HG02623 (cell line): ENCODE results near the gene ZNF485.
"Not testable (repeated sequence)": the region's sequence is repeated elsewhere in the genome, so short reads cannot be mapped to it uniquely, and the experiment has no call there.

Source experiments
- ATAC-seq: cut with Tn5 transposase; IDR thresholded peaks from one replicate; pipeline ENCODE4 v1.9.1; 2021; ENCODE audit warnings: moderate library complexity; ENCODE audit not compliant: unreplicated experiment

ZNF485 gene

GRCh38 chr10:43601576-43601975 is 4.7 kb upstream of the ZNF485 start:
- ATAC-seq, result not testable (repeated sequence)

DNA sequence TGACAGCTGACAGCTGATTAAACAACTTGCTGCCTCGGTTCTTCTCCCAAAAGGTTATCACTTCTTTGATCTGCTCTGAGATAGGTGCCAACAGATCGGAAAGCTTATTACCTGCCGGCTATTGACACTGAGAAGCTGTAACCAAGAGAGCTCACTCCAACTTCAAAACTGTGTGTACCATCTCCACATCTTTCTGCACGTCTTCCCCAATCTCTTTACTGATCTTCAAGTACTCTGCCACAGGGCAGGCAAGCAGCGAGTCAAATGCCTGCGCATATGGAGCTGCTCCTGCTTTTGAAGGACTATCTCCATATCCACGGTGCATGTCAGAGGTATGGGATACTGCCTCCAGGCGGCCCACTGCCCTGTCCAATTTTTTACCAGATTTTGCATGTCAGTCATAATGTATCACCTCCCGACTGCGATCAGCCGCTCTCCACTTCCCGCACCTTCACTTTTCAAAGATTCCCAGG is 352 bp upstream of the ZNF485 start:
- ATAC-seq, result peak; percentile 11

- ATAC-seq, result no peak
Observed at GRCh38 chr10:43607199-43607573, 948 bp downstream of the ZNF485 start.

DNA sequence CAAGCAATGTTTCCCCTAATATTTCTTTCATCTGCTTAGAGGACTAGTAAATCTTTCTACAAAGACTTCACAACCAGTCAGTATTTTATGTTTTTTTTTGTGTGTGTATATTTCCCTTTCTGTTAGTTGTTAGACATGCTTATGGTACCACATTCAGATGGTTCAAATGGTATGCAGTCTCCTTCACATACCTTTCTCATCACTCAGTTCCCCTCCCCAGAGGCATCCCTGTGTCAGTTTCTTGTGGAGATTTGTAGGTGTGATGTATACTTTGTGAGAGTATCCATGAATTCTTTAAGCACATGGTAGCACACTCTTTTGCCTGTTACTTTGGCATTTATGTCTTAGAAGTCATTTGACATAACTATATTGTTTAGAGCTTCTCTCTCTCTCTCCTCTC is 4.4 kb downstream of the ZNF485 start:
- no peak for ATAC-seq

DNA sequence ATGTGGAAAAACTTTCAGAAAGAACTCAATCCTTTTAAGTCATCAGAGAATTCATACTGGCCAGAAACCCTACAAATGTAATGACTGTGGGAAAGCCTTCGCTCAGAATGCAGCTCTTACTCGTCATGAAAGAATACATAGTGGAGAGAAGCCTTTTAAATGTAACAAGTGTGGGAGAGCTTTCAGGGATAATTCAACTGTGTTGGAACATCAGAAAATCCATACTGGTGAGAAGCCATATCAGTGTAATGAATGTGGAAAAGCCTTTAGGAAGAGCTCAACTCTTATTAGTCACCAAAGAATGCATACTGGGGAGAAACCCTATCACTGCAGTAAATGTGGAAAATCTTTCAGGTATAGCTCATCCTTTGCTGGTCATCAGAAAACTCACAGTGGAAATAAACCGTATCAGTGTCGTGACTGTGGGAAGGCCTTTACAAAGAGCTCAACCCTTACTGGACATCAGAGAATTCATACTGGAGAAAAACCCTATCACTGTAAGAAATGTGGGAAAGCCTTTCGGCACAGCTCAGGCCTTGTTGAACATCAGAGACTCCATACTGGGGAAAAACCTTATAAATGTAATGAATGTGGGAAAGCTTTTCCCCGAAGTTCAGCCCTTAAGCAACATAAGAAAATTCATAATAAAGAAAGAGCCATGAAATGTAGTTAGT is 10.6 kb downstream of the ZNF485 start:
- no peak for ATAC-seq

- ATAC-seq, result no peak
Observed at GRCh38 chr10:43619368-43619767, 13.1 kb downstream of the ZNF485 start.

GRCh38 chr10:43622038-43622437 is 15.8 kb downstream of the ZNF485 start:
- no peak for ATAC-seq

GRCh38 chr10:43623351-43623750 is 17.1 kb downstream of the ZNF485 start:
- no peak for ATAC-seq

DNA sequence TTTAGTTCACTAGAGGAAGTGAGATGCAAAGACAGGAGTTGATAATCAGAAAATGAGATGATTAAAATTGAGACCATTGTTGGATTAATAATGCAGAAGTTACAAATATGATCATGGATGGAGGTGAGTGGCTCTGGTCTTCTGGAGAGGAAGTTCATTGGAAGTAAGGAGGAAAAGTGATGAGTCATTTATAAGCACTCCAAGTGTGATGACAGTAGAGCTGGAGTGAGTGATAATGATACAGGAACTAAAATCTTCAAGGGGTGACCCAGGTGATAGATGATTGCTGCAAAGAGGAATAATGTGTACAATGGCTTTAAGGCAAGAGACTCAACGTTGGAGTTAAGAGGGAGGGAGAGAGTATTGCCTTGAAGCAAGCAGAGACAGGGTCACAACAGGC is 21.7 kb downstream of the ZNF485 start:
- no peak for ATAC-seq

DNA sequence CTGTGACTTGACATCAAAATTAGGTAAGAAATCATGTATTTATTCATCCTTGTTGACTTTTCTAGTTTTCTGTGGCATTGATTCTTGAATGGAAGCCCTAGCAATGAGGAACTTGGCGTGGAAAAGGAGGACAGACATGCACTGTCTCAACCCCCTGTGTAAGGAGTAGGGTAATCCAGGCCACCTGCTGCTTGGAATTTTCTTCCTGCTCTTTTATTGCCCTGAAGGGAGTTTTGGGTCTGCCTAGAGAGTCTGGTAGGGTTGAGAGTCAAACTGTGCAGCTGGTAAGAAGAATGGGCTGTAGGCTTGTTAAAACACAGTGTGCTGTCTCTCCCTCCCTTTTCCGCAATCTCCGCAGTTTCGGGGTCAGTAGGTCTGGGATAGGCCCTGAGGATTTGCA is 22.7 kb downstream of the ZNF485 start:
- ATAC-seq, result no peak

GRCh38 chr10:43635816-43636215 is 29.6 kb downstream of the ZNF485 start:
- ATAC-seq, result not testable (repeated sequence)

GRCh38 chr10:43640603-43641002 is 34.4 kb downstream of the ZNF485 start:
- ATAC-seq, result no peak

- no peak for ATAC-seq
Observed at GRCh38 chr10:43644252-43644651, 38.0 kb downstream of the ZNF485 start.

- no peak for ATAC-seq
Observed at GRCh38 chr10:43645866-43646265, 39.6 kb downstream of the ZNF485 start.

- ATAC-seq, result no peak
Observed at GRCh38 chr10:43647576-43647975, 41.3 kb downstream of the ZNF485 start.

GRCh38 chr10:43648095-43648397 is 41.8 kb downstream of the ZNF485 start:
- no peak for ATAC-seq

GRCh38 chr10:43648398-43649184 is 42.4 kb downstream of the ZNF485 start, which contains the start of gene ZNF32:
ZNF32 (minus strand) TSS chr10:43648881; CDS start chr10:43646133, 2,748 bp downstream.
- peak; percentile 99 for ATAC-seq

DNA sequence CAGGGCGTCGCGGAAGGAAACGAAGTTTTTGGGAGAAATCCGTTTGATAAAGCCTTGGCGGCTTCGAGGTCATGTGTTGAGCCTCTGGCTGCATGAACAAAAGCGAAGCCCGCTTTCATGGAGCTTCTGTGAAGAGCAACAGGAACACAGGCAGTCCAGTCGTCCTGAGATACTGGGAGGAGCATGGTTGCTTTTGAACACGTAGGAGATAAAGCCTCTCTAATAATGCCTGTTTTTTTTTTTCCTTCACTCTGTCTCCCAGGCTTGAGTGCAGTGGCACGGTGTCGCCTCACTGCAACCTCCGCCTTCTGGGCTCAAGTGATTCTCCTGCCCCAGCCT is 42.9 kb downstream of the ZNF485 start:
- no peak for ATAC-seq

DNA sequence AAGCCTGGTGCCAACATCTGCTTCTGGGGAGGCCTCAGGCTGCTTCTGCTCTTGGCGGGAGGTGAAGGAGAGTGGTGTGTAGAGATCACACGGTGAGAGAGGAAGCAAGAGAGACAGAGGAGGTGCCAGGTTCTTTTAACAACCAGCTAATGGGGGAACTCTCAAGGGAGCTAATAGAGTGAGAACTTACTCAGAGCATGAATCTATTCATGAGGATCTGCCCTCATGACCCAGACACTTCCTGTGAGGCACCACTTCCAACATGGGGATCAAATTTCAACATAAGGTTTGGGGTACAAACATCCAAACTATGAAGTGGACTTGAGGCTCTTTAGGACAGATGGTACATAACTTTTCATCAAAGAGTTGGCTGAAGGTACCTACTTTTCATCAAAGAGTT is 47.5 kb downstream of the ZNF485 start:
- no peak for ATAC-seq

- ATAC-seq, result no peak
Observed at GRCh38 chr10:43655311-43655710, 49.1 kb downstream of the ZNF485 start.

DNA sequence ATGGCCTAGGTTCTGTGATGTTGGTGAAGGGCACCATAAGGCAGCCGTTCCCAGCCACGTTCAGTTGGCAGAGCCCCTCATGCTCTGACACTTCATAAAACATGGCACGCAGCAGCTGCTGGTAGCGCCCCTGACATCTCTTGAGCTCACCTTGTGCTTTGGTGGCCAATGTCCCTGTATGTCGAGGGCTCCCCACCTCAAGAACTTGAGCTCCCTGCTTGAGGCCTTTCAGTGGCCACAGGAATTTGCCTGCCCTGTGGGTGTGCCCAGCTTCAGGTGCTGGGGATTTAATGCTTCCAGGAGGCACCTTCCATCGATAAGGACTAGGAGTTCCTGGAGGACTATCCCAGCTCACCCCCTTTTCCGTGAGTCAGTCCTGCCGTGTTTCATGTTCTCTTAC is 52.0 kb downstream of the ZNF485 start:
- ATAC-seq, result no peak

DNA sequence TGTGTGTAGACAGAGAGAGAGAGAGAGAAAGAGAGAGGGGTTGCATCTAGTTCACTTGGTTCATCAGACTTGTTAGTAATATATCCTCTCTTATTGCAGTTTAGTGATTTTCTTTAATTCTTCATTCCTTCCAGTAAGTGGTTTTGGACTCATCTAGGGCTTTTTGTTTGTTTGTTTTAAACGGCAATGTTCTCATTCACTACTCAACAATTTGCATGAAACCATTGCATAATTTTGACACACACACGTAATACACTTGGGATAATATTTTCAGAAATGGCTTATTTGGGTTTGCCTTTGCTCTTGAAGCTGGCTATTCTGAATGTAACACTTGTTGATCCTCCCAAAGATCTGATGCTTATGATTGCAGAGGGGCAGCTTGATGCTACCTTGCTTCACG is 58.8 kb downstream of the ZNF485 start:
- no peak for ATAC-seq

DNA sequence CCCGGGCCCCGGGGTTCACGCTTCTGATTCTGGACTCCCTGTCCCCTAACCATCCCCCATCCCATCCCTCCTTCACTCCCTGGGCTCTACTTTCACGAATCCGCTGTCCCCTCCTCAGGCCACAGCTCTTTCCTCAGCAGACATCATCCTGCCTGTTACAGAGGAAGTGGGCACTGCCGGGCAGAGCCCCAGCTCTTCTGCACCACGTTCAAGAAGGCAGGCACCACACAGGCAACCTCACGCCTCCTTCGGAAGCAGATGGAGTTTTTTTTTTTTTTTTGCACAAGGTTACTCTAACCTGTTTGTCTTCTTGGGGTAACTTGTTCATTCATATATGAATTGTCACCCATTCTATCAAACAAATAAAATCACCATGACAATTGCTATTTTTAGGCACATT is 60.3 kb downstream of the ZNF485 start:
- no peak for ATAC-seq
